ENCODE measurements around the gene CREG2.

DNA sequence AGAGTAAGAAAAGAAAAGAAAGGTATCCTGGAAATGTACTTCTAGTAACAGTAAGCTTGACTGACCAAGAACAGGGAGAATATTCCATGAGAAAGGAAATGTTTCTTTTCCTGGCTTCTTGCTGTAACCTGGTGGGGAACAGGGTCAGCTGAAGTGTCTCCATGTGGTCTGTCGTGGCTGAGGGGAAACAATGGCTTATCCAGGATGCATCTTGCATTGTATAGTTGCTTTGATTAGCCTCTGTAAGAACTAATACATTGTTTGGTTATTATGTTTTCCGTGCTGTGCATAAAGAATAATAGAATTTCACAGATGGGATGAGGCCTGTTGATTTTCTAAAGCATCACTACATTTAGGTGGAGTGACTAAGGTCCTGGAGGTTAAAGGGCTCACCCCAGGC is 4.9 kb downstream of the CREG2 start:
- TF ChIP-seq, protein P1, sequence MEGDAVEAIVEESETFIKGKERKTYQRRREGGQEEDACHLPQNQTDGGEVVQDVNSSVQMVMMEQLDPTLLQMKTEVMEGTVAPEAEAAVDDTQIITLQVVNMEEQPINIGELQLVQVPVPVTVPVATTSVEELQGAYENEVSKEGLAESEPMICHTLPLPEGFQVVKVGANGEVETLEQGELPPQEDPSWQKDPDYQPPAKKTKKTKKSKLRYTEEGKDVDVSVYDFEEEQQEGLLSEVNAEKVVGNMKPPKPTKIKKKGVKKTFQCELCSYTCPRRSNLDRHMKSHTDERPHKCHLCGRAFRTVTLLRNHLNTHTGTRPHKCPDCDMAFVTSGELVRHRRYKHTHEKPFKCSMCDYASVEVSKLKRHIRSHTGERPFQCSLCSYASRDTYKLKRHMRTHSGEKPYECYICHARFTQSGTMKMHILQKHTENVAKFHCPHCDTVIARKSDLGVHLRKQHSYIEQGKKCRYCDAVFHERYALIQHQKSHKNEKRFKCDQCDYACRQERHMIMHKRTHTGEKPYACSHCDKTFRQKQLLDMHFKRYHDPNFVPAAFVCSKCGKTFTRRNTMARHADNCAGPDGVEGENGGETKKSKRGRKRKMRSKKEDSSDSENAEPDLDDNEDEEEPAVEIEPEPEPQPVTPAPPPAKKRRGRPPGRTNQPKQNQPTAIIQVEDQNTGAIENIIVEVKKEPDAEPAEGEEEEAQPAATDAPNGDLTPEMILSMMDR (conservative IDR thresholded peaks at IDR 0.05; ENCODE audit: low read depth, low read length), result no peak
- TF ChIP-seq EZH2 (IDR thresholded peaks at IDR 0.05; ENCODE audit: borderline replicate concordance, low read depth, low read length, poor library complexity, severe bottlenecking), result no peak

Measured in A673 (cell line).